Mucosa of descending colon (tissue), 3 donors: ENCODE results near the gene CENPP. TPM values are rescaled to one million over a fixed set of nuclear protein-coding genes. Genes with fewer than 3 reads are reported as not detected.

ENCODE experiments used
- ATAC-seq: fragments of 200-7000 bp; cut with Tn5 transposase; one replicate; pipeline ENCODE4 v1.9.1; 2020; ENCODE audit warnings: mild to moderate bottlenecking, moderate library complexity
- DNase-seq, 3 donors: peaks; one replicate each; pipeline ENCODE4 v3.0.0-alpha.2; 2020
- H3K36me3 ChIP-seq: fragments of 200-600 bp; one replicate; pipeline ENCODE4 v1.8.0; 2021; ENCODE audit warnings: low read depth, mild to moderate bottlenecking
- H3K4me1 ChIP-seq: fragments of 200-600 bp; one replicate; pipeline ENCODE4 v1.8.0; 2021; ENCODE audit warnings: low read depth, mild to moderate bottlenecking
- H3K4me3 ChIP-seq: fragments of 200-600 bp; one replicate; pipeline ENCODE4 v1.8.0; 2021; ENCODE audit warnings: mild to moderate bottlenecking
- H3K9me3 ChIP-seq: fragments of 200-600 bp; one replicate; pipeline ENCODE4 v1.8.0; 2021; ENCODE audit warnings: mild to moderate bottlenecking
- CTCF ChIP-seq: fragments of 200-600 bp; IDR thresholded peaks from one replicate; pipeline ENCODE4 v1.8.0; 2022; ENCODE audit warnings: antibody characterized with exemption, mild to moderate bottlenecking
- intact Hi-C, 2 donors: fragments of 100-400 bp; cut with DNase I in 1 of 2; cut with micrococcal nuclease in 1 of 2; formaldehyde crosslinking; loops; one replicate each; pipeline versions ENCODE4 v1.11.0 to v1.11.1; 2022; cut with DNase I, micrococcal nuclease
- total RNA-seq, 3 donors: library from RNA; stranded (reverse); fragmentation: NEBNext Ultra II Directional in 2 of 3; extraction: Animal tissue kit (Norgen Biotek cat#: 25700) in 2 of 3; gene quantifications; one replicate each; pipeline versions ENCODE4 v1.2.1 to v1.2.4, GENCODE V29; 2021 to 2023
- donor health status: DM: no; HTN: no; CAD: no; lungs with moderate emphysema.
- donor health status: DM: no; HTN: no; CAD: no.
- donor health status: DM: no; HTN: yes; CAD: no.

CENPP gene
- total RNA-seq, 3 donors from 2014 or later: 2.0 to 4.9 (median 3.3) TPM

DNA sequence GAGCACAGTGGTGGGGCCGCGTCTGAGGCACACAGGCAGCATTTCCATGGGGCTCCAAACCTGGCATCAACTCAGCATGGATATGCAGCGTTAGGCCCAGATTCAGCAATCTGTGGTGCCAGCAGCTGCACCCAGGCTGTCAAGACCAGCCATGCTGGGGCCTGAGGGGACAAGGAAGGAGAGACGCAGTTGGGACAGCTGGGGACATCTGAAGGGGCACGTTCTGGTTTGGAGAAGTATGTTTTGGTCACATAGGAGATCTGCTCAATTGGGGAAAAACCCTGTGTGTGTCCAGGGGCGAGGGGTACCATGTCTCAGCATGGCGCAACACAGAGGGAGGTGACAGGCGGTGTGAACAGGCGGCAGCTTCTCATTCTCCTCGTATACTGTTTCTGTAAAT lies 276.7 kb downstream of the CENPP start:
- Histone ChIP-seq H3K36me3 (no peaks in the 10 kb centered on the region), H3K9me3 (no peaks in the 10 kb centered on the region), H3K4me1 (peaks cover 3% of the 10 kb centered on the region), H3K4me3 (no peak overlapping the region)
- TF ChIP-seq CTCF: no peak
- DNase-seq (no peak), ATAC-seq (no peak)
- intact Hi-C loops: no loop called here

DNA sequence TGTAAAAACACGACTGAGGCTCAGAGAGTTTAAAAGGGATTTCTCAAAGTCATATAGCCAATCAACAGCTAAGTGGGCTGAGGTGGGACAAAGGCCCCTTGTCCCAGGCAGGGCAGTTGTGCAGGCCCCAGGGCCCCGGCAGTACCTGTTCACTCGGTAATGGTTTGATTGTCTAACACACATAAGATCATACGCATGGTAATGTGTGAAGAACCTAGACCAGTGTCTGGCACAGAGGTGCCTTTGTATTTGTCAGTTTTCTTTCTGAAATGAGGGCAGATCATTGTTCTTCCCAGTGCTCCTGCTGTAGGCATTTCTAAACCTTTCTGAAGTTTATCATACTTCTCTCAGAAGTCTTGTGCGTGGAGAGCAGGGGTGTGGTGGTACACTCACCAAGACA lies 277.3 kb downstream of the CENPP start:
- ATAC-seq (no peak), DNase-seq (no peak)
- peaks cover 3% of the 10 kb centered on the region for H3K4me1 ChIP-seq
- no peaks in the 10 kb centered on the region for H3K36me3 ChIP-seq
- intact Hi-C loops: no loop called here
- no peaks in the 10 kb centered on the region for H3K9me3 ChIP-seq
- TF ChIP-seq CTCF: no peak
- H3K4me3 ChIP-seq: no peak overlapping the region

DNA sequence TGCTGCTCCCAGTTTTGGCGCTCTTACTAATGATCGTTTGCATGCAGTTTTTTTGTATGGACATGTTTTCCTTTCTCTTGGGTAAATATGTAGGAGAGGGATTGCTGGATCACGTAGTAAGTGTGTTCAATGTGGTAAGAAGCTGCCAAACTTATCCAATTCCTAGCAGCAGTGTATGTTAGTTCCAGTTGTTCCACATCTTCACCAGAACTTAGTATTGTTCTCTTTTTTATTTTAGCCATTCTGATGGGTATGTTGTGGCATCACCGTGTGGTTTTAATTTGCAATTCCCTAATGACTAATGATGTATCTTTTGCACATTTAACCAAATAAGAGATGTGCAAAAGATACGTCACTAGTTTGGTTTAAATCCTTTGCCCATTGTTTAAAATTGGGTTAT lies 278.2 kb downstream of the CENPP start:
- ATAC-seq (no peak), DNase-seq (no peak)
- Histone ChIP-seq H3K4me3 (no peak overlapping the region), H3K36me3 (no peaks in the 10 kb centered on the region), H3K9me3 (no peaks in the 10 kb centered on the region), H3K4me1 (peaks cover 3% of the 10 kb centered on the region)
- intact Hi-C loops: no loop called here
- TF ChIP-seq CTCF: no peak

- no peak for DNase-seq
- H3K4me1 ChIP-seq: peaks cover 3% of the 10 kb centered on the region
- no peak for TF ChIP-seq CTCF
- intact Hi-C loops: no loop called here
- H3K9me3 ChIP-seq: no peaks in the 10 kb centered on the region
- no peak overlapping the region for H3K4me3 ChIP-seq
- no peak for ATAC-seq
- no peaks in the 10 kb centered on the region for H3K36me3 ChIP-seq
These were observed 279.5 kb downstream of the CENPP start for GRCh38 chr9:92605224-92605623.

- no peaks in the 10 kb centered on the region for H3K9me3 ChIP-seq
- no peak for TF ChIP-seq CTCF
- intact Hi-C loops: no loop called here
- H3K4me3 ChIP-seq: no peak overlapping the region
- no peak for ATAC-seq
- H3K36me3 ChIP-seq: no peaks in the 10 kb centered on the region
- no peak for DNase-seq
- no peaks in the 10 kb centered on the region for H3K4me1 ChIP-seq
These were observed 281.3 kb downstream of the CENPP start for GRCh38 chr9:92607088-92607487.

DNA sequence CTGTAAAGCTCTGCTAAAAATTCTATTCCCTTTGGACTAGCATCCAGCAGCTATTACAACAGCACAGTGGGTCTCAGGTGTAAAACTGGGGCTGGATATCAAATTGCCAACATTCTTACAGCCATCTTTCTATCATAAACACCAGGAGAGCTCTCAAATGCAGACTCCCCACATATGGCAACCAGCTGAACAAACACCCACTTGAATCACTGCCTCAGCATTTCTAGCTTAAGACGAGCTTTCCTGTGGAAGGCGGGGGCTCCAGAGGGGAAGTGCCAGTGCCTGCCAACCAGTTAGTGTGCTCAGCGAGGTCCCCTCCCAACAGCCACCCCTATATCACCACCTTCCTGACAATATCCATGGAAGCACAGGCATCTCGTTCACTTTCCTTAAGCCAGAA lies 282.0 kb downstream of the CENPP start:
- intact Hi-C loops: no loop called here
- no peaks in the 10 kb centered on the region for H3K9me3 ChIP-seq
- no peaks in the 10 kb centered on the region for H3K4me1 ChIP-seq
- DNase-seq (no peak), ATAC-seq (no peak)
- H3K36me3 ChIP-seq: no peaks in the 10 kb centered on the region
- no peak overlapping the region for H3K4me3 ChIP-seq
- TF ChIP-seq CTCF: no peak
